ENCODE measurements around the gene FAM219A.

The FAM219A gene

GRCh38 chr9:34502891-34503290, 44.5 kb upstream of the FAM219A start:
- no peaks in the 10 kb centered on the region for H3K4me1 ChIP-seq (ENCODE audit: control extremely low read depth in 1 of 4, control insufficient read depth in 4 of 4, insufficient read depth in 4 of 4, low read length in 3 of 4)
- 95% methylated on average over 5 of the region's 6 CpGs for WGBS (ENCODE audit: insufficient coverage)
- H3K36me3 ChIP-seq (ENCODE audit: control insufficient read depth in 4 of 4, insufficient read depth in 4 of 4, low read length in 3 of 4), result no peaks in the 10 kb centered on the region
- no peak for DNase-seq
- no peak overlapping the region for H3K27ac ChIP-seq (ENCODE audit: insufficient read depth in 1 of 2, low read depth in 1 of 2, low read length in 2 of 2, poor library complexity in 1 of 2, severe bottlenecking in 2 of 2)
- ChIA-PET POLR2A (no interaction called here), CTCF (interaction anchor here (0.5 to 5.0 kb wide), 15 partner anchors 9 to 1230 kb away, joined by 3 to 60 read pairs (median 10); no protein-coding TSS in a partner anchor)
- H3K4me3 ChIP-seq (ENCODE audit: control insufficient read depth in 1 of 7, extremely low read depth in 1 of 7, insufficient read depth in 4 of 7, low read depth in 2 of 7, low read length in 6 of 7), result no peak overlapping the region
- no peaks in the 10 kb centered on the region for H3K9me3 ChIP-seq (ENCODE audit: control extremely low read depth in 1 of 5, control insufficient read depth in 4 of 5, insufficient read depth in 2 of 5, low read depth in 1 of 5, low read length in 4 of 5)
- H3K27me3 ChIP-seq (replicated peaks in 2 of 5; ENCODE audit: control insufficient read depth in 4 of 5, insufficient read depth in 5 of 5, low read length in 4 of 5), result peaks cover 0 to 16% (median 0%) of the 10 kb centered on the region in 5 experiments

GRCh38 chr9:34502471-34502870, 44.1 kb upstream of the FAM219A start:
- WGBS (ENCODE audit: insufficient coverage), result 87% methylated on average over 10 of the region's 10 CpGs
- no peaks in the 10 kb centered on the region for H3K9me3 ChIP-seq (ENCODE audit: control extremely low read depth in 1 of 5, control insufficient read depth in 4 of 5, insufficient read depth in 2 of 5, low read depth in 1 of 5, low read length in 4 of 5)
- no peaks in the 10 kb centered on the region for H3K36me3 ChIP-seq (ENCODE audit: control insufficient read depth in 4 of 4, insufficient read depth in 4 of 4, low read length in 3 of 4)
- H3K27ac ChIP-seq (ENCODE audit: insufficient read depth in 1 of 2, low read depth in 1 of 2, low read length in 2 of 2, poor library complexity in 1 of 2, severe bottlenecking in 2 of 2), result no peak overlapping the region
- POLR2A ChIA-PET, result no interaction called here
- no peak for DNase-seq
- CTCF ChIA-PET, result interaction anchor here (0.7 to 5.0 kb wide), 17 partner anchors 10 to 170 kb away, joined by 3 to 60 read pairs (median 10); no protein-coding TSS in a partner anchor
- H3K27me3 ChIP-seq (replicated peaks in 2 of 5; ENCODE audit: control insufficient read depth in 4 of 5, insufficient read depth in 5 of 5, low read length in 4 of 5), result peaks cover 0 to 16% (median 0%) of the 10 kb centered on the region in 5 experiments
- no peak overlapping the region for H3K4me3 ChIP-seq (ENCODE audit: control insufficient read depth in 1 of 7, extremely low read depth in 1 of 7, insufficient read depth in 4 of 7, low read depth in 2 of 7, low read length in 6 of 7)
- no peaks in the 10 kb centered on the region for H3K4me1 ChIP-seq (ENCODE audit: control extremely low read depth in 1 of 4, control insufficient read depth in 4 of 4, insufficient read depth in 4 of 4, low read length in 3 of 4)

GRCh38 chr9:34501889-34502425, 43.6 kb upstream of the FAM219A start:
- DNase-seq, result no peak
- Histone ChIP-seq H3K4me1 (ENCODE audit: control extremely low read depth in 1 of 4, control insufficient read depth in 4 of 4, insufficient read depth in 4 of 4, low read length in 3 of 4) (no peaks in the 10 kb centered on the region), H3K4me3 (ENCODE audit: control insufficient read depth in 1 of 7, extremely low read depth in 1 of 7, insufficient read depth in 4 of 7, low read depth in 2 of 7, low read length in 6 of 7) (no peak overlapping the region), H3K36me3 (ENCODE audit: control insufficient read depth in 4 of 4, insufficient read depth in 4 of 4, low read length in 3 of 4) (no peaks in the 10 kb centered on the region), H3K27ac (ENCODE audit: insufficient read depth in 1 of 2, low read depth in 1 of 2, low read length in 2 of 2, poor library complexity in 1 of 2, severe bottlenecking in 2 of 2) (no peak overlapping the region), H3K9me3 (ENCODE audit: control extremely low read depth in 1 of 5, control insufficient read depth in 4 of 5, insufficient read depth in 2 of 5, low read depth in 1 of 5, low read length in 4 of 5) (no peaks in the 10 kb centered on the region), H3K27me3 (replicated peaks in 2 of 5; ENCODE audit: control insufficient read depth in 4 of 5, insufficient read depth in 5 of 5, low read length in 4 of 5) (peaks cover 0 to 16% (median 0%) of the 10 kb centered on the region in 5 experiments)
- CTCF ChIA-PET, result interaction anchor here (0.6 to 5.0 kb wide), 23 partner anchors 9 to 674 kb away, joined by 3 to 60 read pairs (median 5); no protein-coding TSS in a partner anchor
- WGBS (ENCODE audit: insufficient coverage), result 67% methylated on average over 3 of the region's 5 CpGs
- POLR2A ChIA-PET, result no interaction called here

- Histone ChIP-seq H3K4me3 (ENCODE audit: control insufficient read depth in 1 of 7, extremely low read depth in 1 of 7, insufficient read depth in 4 of 7, low read depth in 2 of 7, low read length in 6 of 7) (no peak overlapping the region), H3K9me3 (ENCODE audit: control extremely low read depth in 1 of 5, control insufficient read depth in 4 of 5, insufficient read depth in 2 of 5, low read depth in 1 of 5, low read length in 4 of 5) (no peaks in the 10 kb centered on the region)
Measured at GRCh38 chr9:34501372-34501771, 43.0 kb upstream of the FAM219A start.

GRCh38 chr9:34500623-34501267, 42.4 kb upstream of the FAM219A start:
- POLR2A ChIA-PET, result no interaction called here
- WGBS (ENCODE audit: insufficient coverage), result 0% methylated on average over 1 of the region's 6 CpGs
- H3K36me3 ChIP-seq (ENCODE audit: control insufficient read depth in 4 of 4, insufficient read depth in 4 of 4, low read length in 3 of 4), result no peaks in the 10 kb centered on the region
- no peaks in the 10 kb centered on the region for H3K9me3 ChIP-seq (ENCODE audit: control extremely low read depth in 1 of 5, control insufficient read depth in 4 of 5, insufficient read depth in 2 of 5, low read depth in 1 of 5, low read length in 4 of 5)
- no peak overlapping the region for H3K4me3 ChIP-seq (ENCODE audit: control insufficient read depth in 1 of 7, extremely low read depth in 1 of 7, insufficient read depth in 4 of 7, low read depth in 2 of 7, low read length in 6 of 7)
- H3K27me3 ChIP-seq (replicated peaks in 2 of 5; ENCODE audit: control insufficient read depth in 4 of 5, insufficient read depth in 5 of 5, low read length in 4 of 5), result peaks cover 0 to 12% (median 0%) of the 10 kb centered on the region in 5 experiments
- DNase-seq, result peak; percentile 42 to 71 (median 58)
- CTCF ChIA-PET, result interaction anchor here (0.6 to 5.0 kb wide), 23 partner anchors 8 to 168 kb away, joined by 3 to 60 read pairs (median 6); no protein-coding TSS in a partner anchor
- H3K4me1 ChIP-seq (ENCODE audit: control extremely low read depth in 1 of 4, control insufficient read depth in 4 of 4, insufficient read depth in 4 of 4, low read length in 3 of 4), result no peaks in the 10 kb centered on the region
- no peak overlapping the region for H3K27ac ChIP-seq (ENCODE audit: insufficient read depth in 1 of 2, low read depth in 1 of 2, low read length in 2 of 2, poor library complexity in 1 of 2, severe bottlenecking in 2 of 2)

More at GRCh38 chr9:34501372-34501771, 43.0 kb upstream of the FAM219A start:
- no CpG with 5 or more reads among the region's 2 CpGs for WGBS (ENCODE audit: insufficient coverage)
- no peak overlapping the region for H3K27ac ChIP-seq (ENCODE audit: insufficient read depth in 1 of 2, low read depth in 1 of 2, low read length in 2 of 2, poor library complexity in 1 of 2, severe bottlenecking in 2 of 2)
- H3K27me3 ChIP-seq (replicated peaks in 2 of 5; ENCODE audit: control insufficient read depth in 4 of 5, insufficient read depth in 5 of 5, low read length in 4 of 5), result peaks cover 0 to 14% (median 0%) of the 10 kb centered on the region in 5 experiments
- no peaks in the 10 kb centered on the region for H3K36me3 ChIP-seq (ENCODE audit: control insufficient read depth in 4 of 4, insufficient read depth in 4 of 4, low read length in 3 of 4)
- no peak for DNase-seq
- CTCF ChIA-PET, result interaction anchor here (0.6 to 5.0 kb wide), 24 partner anchors 9 to 674 kb away, joined by 3 to 60 read pairs (median 6); no protein-coding TSS in a partner anchor
- no peaks in the 10 kb centered on the region for H3K4me1 ChIP-seq (ENCODE audit: control extremely low read depth in 1 of 4, control insufficient read depth in 4 of 4, insufficient read depth in 4 of 4, low read length in 3 of 4)
- POLR2A ChIA-PET, result no interaction called here

- Histone ChIP-seq H3K27me3 (replicated peaks in 2 of 5; ENCODE audit: control insufficient read depth in 4 of 5, insufficient read depth in 5 of 5, low read length in 4 of 5) (peaks cover 0 to 12% (median 0%) of the 10 kb centered on the region in 5 experiments), H3K4me1 (ENCODE audit: control extremely low read depth in 1 of 4, control insufficient read depth in 4 of 4, insufficient read depth in 4 of 4, low read length in 3 of 4) (no peaks in the 10 kb centered on the region), H3K36me3 (ENCODE audit: control insufficient read depth in 4 of 4, insufficient read depth in 4 of 4, low read length in 3 of 4) (no peaks in the 10 kb centered on the region), H3K27ac (ENCODE audit: insufficient read depth in 1 of 2, low read depth in 1 of 2, low read length in 2 of 2, poor library complexity in 1 of 2, severe bottlenecking in 2 of 2) (no peak overlapping the region), H3K4me3 (ENCODE audit: control insufficient read depth in 1 of 7, extremely low read depth in 1 of 7, insufficient read depth in 4 of 7, low read depth in 2 of 7, low read length in 6 of 7) (no peak overlapping the region), H3K9me3 (ENCODE audit: control extremely low read depth in 1 of 5, control insufficient read depth in 4 of 5, insufficient read depth in 2 of 5, low read depth in 1 of 5, low read length in 4 of 5) (no peaks in the 10 kb centered on the region)
- no peak for DNase-seq
- CTCF ChIA-PET, result interaction anchor here (1.1 to 5.0 kb wide), 7 partner anchors 10 to 95 kb away, joined by 3 to 23 read pairs (median 4); no protein-coding TSS in a partner anchor
- POLR2A ChIA-PET, result no interaction called here
- WGBS (ENCODE audit: insufficient coverage), result 94% methylated on average over 2 of the region's 2 CpGs
Measured at GRCh38 chr9:34499076-34499475, 40.7 kb upstream of the FAM219A start.

GRCh38 chr9:34498553-34498952, 40.2 kb upstream of the FAM219A start:
- DNase-seq, result no peak
- Histone ChIP-seq H3K9me3 (ENCODE audit: control extremely low read depth in 1 of 5, control insufficient read depth in 4 of 5, insufficient read depth in 2 of 5, low read depth in 1 of 5, low read length in 4 of 5) (no peaks in the 10 kb centered on the region), H3K4me3 (ENCODE audit: control insufficient read depth in 1 of 7, extremely low read depth in 1 of 7, insufficient read depth in 4 of 7, low read depth in 2 of 7, low read length in 6 of 7) (no peak overlapping the region), H3K27ac (ENCODE audit: insufficient read depth in 1 of 2, low read depth in 1 of 2, low read length in 2 of 2, poor library complexity in 1 of 2, severe bottlenecking in 2 of 2) (no peak overlapping the region), H3K36me3 (ENCODE audit: control insufficient read depth in 4 of 4, insufficient read depth in 4 of 4, low read length in 3 of 4) (no peaks in the 10 kb centered on the region), H3K27me3 (replicated peaks in 2 of 5; ENCODE audit: control insufficient read depth in 4 of 5, insufficient read depth in 5 of 5, low read length in 4 of 5) (peaks cover 0 to 9% (median 0%) of the 10 kb centered on the region in 5 experiments), H3K4me1 (ENCODE audit: control extremely low read depth in 1 of 4, control insufficient read depth in 4 of 4, insufficient read depth in 4 of 4, low read length in 3 of 4) (no peaks in the 10 kb centered on the region)
- ChIA-PET CTCF (interaction anchor here (1.1 to 2.8 kb wide), 5 partner anchors 9 to 68 kb away, joined by 3 to 9 read pairs (median 4); no protein-coding TSS in a partner anchor), POLR2A (no interaction called here)
- WGBS (ENCODE audit: insufficient coverage), result 100% methylated on average over 1 of the region's 3 CpGs

Measured in common myeloid progenitor, CD34-positive (primary cell).